Neural progenitor cell (in vitro differentiated cells): ENCODE measurements around the gene TBX21. TPM values are rescaled to one million over a fixed set of nuclear protein-coding genes. Genes with fewer than 3 reads are reported as not detected.

Experiments used
- DNase-seq: peaks from one replicate; pipeline ENCODE4 v3.0.0-alpha.2; 2016; ENCODE audit warnings: low spot score
- H2AFZ ChIP-seq: fragments of 200-600 bp; sonication (generic); replicated peaks from 2 replicates; pipeline ENCODE4 v1.6.1; 2016; ENCODE audit warnings: antibody characterized with exemption
- H3F3A ChIP-seq: fragments of 200-600 bp; sonication (generic); 2 replicates; pipeline ENCODE4 v1.6.1; 2016; ENCODE audit warnings: antibody characterized with exemption, low read depth
- H3K27ac ChIP-seq: fragments of 200-600 bp; sonication (generic); 2 replicates; pipeline ENCODE4 v1.5.1; 2016; ENCODE audit warnings: mild to moderate bottlenecking
- H3K27me3 ChIP-seq: fragments of 200-600 bp; sonication (generic); 2 replicates; pipeline ENCODE4 v1.6.1; 2016; ENCODE audit warnings: mild to moderate bottlenecking, moderate library complexity
- H3K36me3 ChIP-seq: fragments of 200-600 bp; sonication (generic); 2 replicates; pipeline ENCODE4 v1.5.1; 2016
- H3K4me1 ChIP-seq: fragments of 200-600 bp; sonication (generic); 2 replicates; pipeline ENCODE4 v1.6.1; 2016; ENCODE audit warnings: mixed run types
- H3K4me2 ChIP-seq: fragments of 200-600 bp; sonication (generic); 2 replicates; pipeline ENCODE4 v1.6.1; 2016
- H3K4me3 ChIP-seq: fragments of 200-600 bp; sonication (generic); 2 replicates; pipeline ENCODE4 v1.5.1; 2016
- H3K79me2 ChIP-seq: fragments of 200-600 bp; sonication (generic); 2 replicates; pipeline ENCODE4 v1.6.1; 2016; ENCODE audit warnings: low read depth
- H3K9ac ChIP-seq: fragments of 200-600 bp; sonication (generic); 2 replicates; pipeline ENCODE4 v1.6.1; 2016
- H3K9me3 ChIP-seq: fragments of 200-600 bp; sonication (generic); 2 replicates; pipeline ENCODE4 v1.5.1; 2016; ENCODE audit warnings: low read depth
- H4K20me1 ChIP-seq: fragments of 200-600 bp; sonication (generic); 2 replicates; pipeline ENCODE4 v1.6.1; 2016; ENCODE audit warnings: low read depth
- H3K27ac Mint-ChIP-seq: 3 replicates; pipeline ENCODE4 v1.8.0; 2021; ENCODE audit warnings: mixed read lengths
- H3K27me3 Mint-ChIP-seq: 2 replicates; pipeline ENCODE4 v1.8.0; 2022; ENCODE audit warnings: low read depth, mild to moderate bottlenecking, inconsistent platforms, moderate library complexity, mixed read lengths; ENCODE audit not compliant: insufficient read depth
- H3K36me3 Mint-ChIP-seq: 3 replicates; pipeline ENCODE4 v1.8.0; 2021; ENCODE audit warnings: mixed read lengths
- H3K4me1 Mint-ChIP-seq: 3 replicates; pipeline ENCODE4 v1.8.0; 2021; ENCODE audit warnings: mixed read lengths
- H3K4me3 Mint-ChIP-seq: 3 replicates; pipeline ENCODE4 v1.8.0; 2021; ENCODE audit warnings: mild to moderate bottlenecking, moderate library complexity, mixed read lengths
- H3K9me3 Mint-ChIP-seq: 3 replicates; pipeline ENCODE4 v1.8.0; 2020; ENCODE audit warnings: mixed read lengths
- CTCF ChIP-seq: fragments of 200-600 bp; sonication (generic); IDR thresholded peaks from 2 replicates; pipeline ENCODE4 v1.5.1; 2017; ENCODE audit warnings: antibody characterized with exemption, mild to moderate bottlenecking
- EZH2 ChIP-seq: fragments of 200-600 bp; sonication (generic); IDR thresholded peaks from 2 replicates; pipeline ENCODE4 v1.6.1; 2017; ENCODE audit warnings: antibody characterized with exemption, mild to moderate bottlenecking, moderate library complexity
- EZH2phosphoT487 ChIP-seq: fragments of 200-600 bp; sonication (generic); IDR thresholded peaks from 2 replicates; pipeline ENCODE4 v1.6.1; 2017; ENCODE audit warnings: antibody characterized with exemption
- total RNA-seq: library from RNA; depleted of rRNA; stranded (reverse); fragments of >200 nt; gene quantifications from 2 replicates; pipeline ENCODE4 v1.2.3, GENCODE V29; 2015; ENCODE audit warnings: low replicate concordance

Gene TBX21
- total RNA-seq, 1 donor from 2014 or later = not detected

- H3K9me3 ChIP-seq = no peaks in the 10 kb centered on the region
- peaks cover 16% of the 10 kb centered on the region for H4K20me1 ChIP-seq
- H3K4me2 ChIP-seq = no peak overlapping the region
- peaks cover 7% of the 10 kb centered on the region for H3K36me3 Mint-ChIP-seq
- no peaks in the 10 kb centered on the region for H3K9me3 Mint-ChIP-seq
- peaks cover 16% of the 10 kb centered on the region for H3K27me3 Mint-ChIP-seq
- TF ChIP-seq EZH2 (no peak), EZH2phosphoT487 (no peak), CTCF (no peak)
- peaks cover 5% of the 10 kb centered on the region for H3K4me1 ChIP-seq
- H3K4me1 Mint-ChIP-seq = peaks cover 20% of the 10 kb centered on the region
- no peak overlapping the region for H3K4me3 Mint-ChIP-seq
- H3K9ac ChIP-seq = no peak overlapping the region
- H3K4me3 ChIP-seq = no peak overlapping the region
- H3K27ac ChIP-seq = no peak overlapping the region
- H3K79me2 ChIP-seq = no peaks in the 10 kb centered on the region
- no peak overlapping the region for H3K27ac Mint-ChIP-seq
- H3K36me3 ChIP-seq = no peaks in the 10 kb centered on the region
- DNase-seq = no peak
- H3F3A ChIP-seq = peaks cover 3% of the 10 kb centered on the region
- no peak overlapping the region for H2AFZ ChIP-seq
- peaks cover 18% of the 10 kb centered on the region for H3K27me3 ChIP-seq
Measured at GRCh38 chr17:47709594-47709993, 23.4 kb upstream of the TBX21 start.

DNA sequence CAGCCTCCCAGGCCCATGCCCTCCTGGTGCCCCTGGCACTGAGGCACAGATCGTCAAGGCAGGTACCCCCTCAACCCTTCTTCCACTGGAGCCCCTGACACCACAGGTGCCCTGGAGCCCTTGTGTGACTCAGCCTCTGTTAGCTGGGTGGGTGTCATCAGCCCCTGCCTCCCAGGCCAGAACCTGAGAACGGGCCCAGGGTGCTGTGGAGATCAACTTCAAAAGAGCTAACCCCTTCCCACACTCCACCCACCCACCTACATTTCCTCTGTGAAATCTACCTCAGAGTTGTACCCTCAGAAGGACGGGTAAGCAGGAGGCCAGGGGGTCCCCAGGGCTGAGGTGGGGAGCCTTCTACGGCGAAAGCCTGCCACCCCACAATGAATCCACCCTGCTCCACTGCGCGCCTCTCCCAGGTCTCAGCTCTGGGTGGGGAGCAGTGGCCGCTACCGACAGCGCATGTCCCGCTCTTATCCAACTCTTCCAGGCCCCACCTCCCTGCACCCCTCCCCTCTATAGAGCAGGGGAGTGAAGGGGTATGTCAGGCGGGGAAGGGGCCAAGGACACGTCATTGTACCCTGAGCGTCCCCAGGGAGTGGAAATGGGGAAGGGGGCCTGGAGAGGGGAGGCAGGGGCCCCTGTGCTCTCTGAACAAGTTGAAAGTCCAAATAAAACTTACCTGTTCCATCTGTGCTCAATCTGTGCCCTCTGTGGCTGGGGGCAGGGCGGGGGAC is 21.5 kb upstream of the TBX21 start:
- TF ChIP-seq EZH2 (no peak), CTCF (no peak), EZH2phosphoT487 (no peak)
- H3K27me3 ChIP-seq = peaks cover 23% of the 10 kb centered on the region
- Mint-ChIP-seq H3K27me3 (peaks cover 21% of the 10 kb centered on the region), H3K27ac (no peak overlapping the region), H3K4me3 (no peak overlapping the region), H3K9me3 (no peaks in the 10 kb centered on the region), H3K36me3 (peaks cover 7% of the 10 kb centered on the region), H3K4me1 (peaks cover 18% of the 10 kb centered on the region)
- H3K27ac ChIP-seq = no peak overlapping the region
- H3K4me2 ChIP-seq = no peak overlapping the region
- no peak for DNase-seq
- no peaks in the 10 kb centered on the region for H3K4me1 ChIP-seq
- no peaks in the 10 kb centered on the region for H3K79me2 ChIP-seq
- H4K20me1 ChIP-seq = peaks cover 16% of the 10 kb centered on the region
- no peak overlapping the region for H2AFZ ChIP-seq
- H3K9ac ChIP-seq = no peak overlapping the region
- no peaks in the 10 kb centered on the region for H3K36me3 ChIP-seq
- H3K9me3 ChIP-seq = no peaks in the 10 kb centered on the region
- H3F3A ChIP-seq = peaks cover 3% of the 10 kb centered on the region
- H3K4me3 ChIP-seq = no peak overlapping the region

GRCh38 chr17:47712330-47713023 is 20.6 kb upstream of the TBX21 start:
- Mint-ChIP-seq H3K36me3 (peaks cover 7% of the 10 kb centered on the region), H3K9me3 (no peaks in the 10 kb centered on the region), H3K4me1 (peaks cover 13% of the 10 kb centered on the region), H3K27ac (peak overlapping the region; percentile 39), H3K27me3 (peaks cover 19% of the 10 kb centered on the region), H3K4me3 (no peak overlapping the region)
- Histone ChIP-seq H3K4me2 (no peak overlapping the region), H3K4me3 (no peak overlapping the region), H3F3A (peaks cover under 1% of the 10 kb centered on the region), H3K27me3 (peaks cover 23% of the 10 kb centered on the region), H2AFZ (no peak overlapping the region), H3K9ac (no peak overlapping the region), H3K27ac (no peak overlapping the region), H4K20me1 (peaks cover 9% of the 10 kb centered on the region), H3K36me3 (no peaks in the 10 kb centered on the region), H3K79me2 (no peaks in the 10 kb centered on the region), H3K4me1 (no peaks in the 10 kb centered on the region), H3K9me3 (no peaks in the 10 kb centered on the region)
- DNase-seq = no peak
- TF ChIP-seq EZH2phosphoT487 = no peak
- TF ChIP-seq EZH2 = no peak
